ENCODE measurements around the gene PPARGC1A.

- TF ChIP-seq JUN (CRISPR knock-in tag; IDR thresholded peaks at IDR 0.05), result no peak
- TF ChIP-seq CREB1 (CRISPR knock-in tag; IDR thresholded peaks at IDR 0.05), result no peak
- TF ChIP-seq ZNF512 (CRISPR knock-in tag; IDR thresholded peaks at IDR 0.05; ENCODE audit: borderline replicate concordance), result no peak
- TF ChIP-seq CTCF (IDR thresholded peaks at IDR 0.05), result no peak
- no peak for TF ChIP-seq ESRRA (CRISPR knock-in tag; IDR thresholded peaks at IDR 0.05; ENCODE audit: borderline replicate concordance)
- TF ChIP-seq CREM (CRISPR knock-in tag; IDR thresholded peaks at IDR 0.05), result no peak
- no peak for TF ChIP-seq USF1 (CRISPR knock-in tag; IDR thresholded peaks at IDR 0.05)
Observed at GRCh38 chr4:23856630-23857029, 33.2 kb downstream of the PPARGC1A start.
